ENCODE results near the gene ARHGDIG.

GRCh38 chr16:290015-290680, 9.8 kb downstream of the ARHGDIG start:
- no peak for TF ChIP-seq CTCF (IDR thresholded peaks at IDR 0.05)
- TF ChIP-seq POLR2A (IDR thresholded peaks at IDR 0.05): no peak
